IMR-90 (cell line): ENCODE results near the gene TMEM9. TPM values are rescaled to one million over a fixed set of nuclear protein-coding genes. Genes with fewer than 3 reads are reported as not detected.

Experiments
- ATAC-seq: fragments of 200-7000 bp; cut with Tn5 transposase; 2 replicates; pipeline ENCODE4 v1.9.1; 2020; ENCODE audit warnings: low read depth, mild to moderate bottlenecking, moderate library complexity
- BruUV-seq: library from RNA; stranded (reverse); fragments of 400-500 nt; replicated peaks from 2 replicates; lab custom pipeline; 2021; lab: Mats Ljungman, UMichigan
- CTCF ChIA-PET: fragments of 300-600 bp; formaldehyde crosslinking; extraction: SDS; loops from one replicate; lab custom pipeline; 2021; ENCODE audit warnings: antibody characterized with exemption; lab: Yijun Ruan, JAX
- POLR2A ChIA-PET: fragments of 300-600 bp; sonication (Branson Sonifier 250); formaldehyde crosslinking; loops from one replicate; lab custom pipeline; 2022; ENCODE audit warnings: antibody characterized with exemption; ENCODE audit not compliant: unreplicated experiment; lab: Charles Lee
- DNase-seq: peaks from one replicate; pipeline ENCODE4 v3.0.0; 2013
- H2AFZ ChIP-seq: replicated peaks from 2 replicates; pipeline ENCODE3; 2013; ENCODE audit warnings: low read length, mild to moderate bottlenecking; ENCODE audit not compliant: poor library complexity
- H2AK5ac ChIP-seq: 2 replicates; pipeline ENCODE4 v1.6.1; 2013; ENCODE audit warnings: low read depth, low read length, inconsistent platforms
- H2AK9ac ChIP-seq: replicated peaks from 2 replicates; pipeline ENCODE3; 2013; ENCODE audit warnings: mild to moderate bottlenecking, low read depth, low read length, moderate library complexity; ENCODE audit not compliant: poor library complexity
- H2BK120ac ChIP-seq: 2 replicates; pipeline ENCODE4 v1.6.1; 2013; ENCODE audit warnings: low read depth, low read length, inconsistent platforms
- H2BK15ac ChIP-seq: 3 replicates; pipeline ENCODE4 v1.6.1; 2013; ENCODE audit warnings: low read depth, low read length, inconsistent platforms
- H2BK20ac ChIP-seq: 2 replicates; pipeline ENCODE4 v1.6.1; 2013; ENCODE audit warnings: low read depth, mild to moderate bottlenecking, inconsistent platforms, low read length, moderate library complexity
- H2BK5ac ChIP-seq: 2 replicates; pipeline ENCODE4 v1.6.1; 2013; ENCODE audit warnings: mild to moderate bottlenecking, low read depth, low read length, inconsistent platforms; ENCODE audit not compliant: poor library complexity, severe bottlenecking
- H3K14ac ChIP-seq: replicated peaks from 2 replicates; pipeline ENCODE4 v1.6.1; 2013; ENCODE audit warnings: low read depth, low read length, inconsistent platforms
- H3K18ac ChIP-seq: 2 replicates; pipeline ENCODE4 v1.6.1; 2013; ENCODE audit warnings: low read depth, low read length, control low read depth
- H3K23ac ChIP-seq: 2 replicates; pipeline ENCODE4 v1.6.1; 2013; ENCODE audit warnings: low read depth, low read length, inconsistent platforms
- H3K27ac ChIP-seq: 2 replicates; pipeline ENCODE4 v1.5.1; 2013; ENCODE audit warnings: mild to moderate bottlenecking, control low read depth, low read length; ENCODE audit not compliant: insufficient read depth
- H3K27me3 ChIP-seq: 2 replicates; pipeline ENCODE4 v1.6.1; 2013; ENCODE audit warnings: low read length; ENCODE audit not compliant: control insufficient read depth, insufficient read depth
- H3K36me3 ChIP-seq: 2 replicates; pipeline ENCODE4 v1.6.1; 2013; ENCODE audit warnings: low read length, mixed read lengths; ENCODE audit not compliant: control insufficient read depth, insufficient read depth
- H3K4ac ChIP-seq: 2 replicates; pipeline ENCODE4 v1.6.1; 2013; ENCODE audit warnings: low read depth, low read length, inconsistent platforms
- H3K4me1 ChIP-seq: 2 replicates; pipeline ENCODE4 v1.6.1; 2013; ENCODE audit warnings: low read length, mixed read lengths; ENCODE audit not compliant: control insufficient read depth, insufficient read depth
- H3K4me2 ChIP-seq: 2 replicates; pipeline ENCODE4 v1.6.1; 2013; ENCODE audit warnings: low read depth, mild to moderate bottlenecking, control low read depth, low read length, moderate library complexity
- H3K4me3 ChIP-seq: 2 replicates; pipeline ENCODE4 v1.5.1; 2013; ENCODE audit warnings: low read depth, mild to moderate bottlenecking, control low read depth, low read length, moderate library complexity; ENCODE audit not compliant: insufficient read depth
- H3K56ac ChIP-seq: 2 replicates; pipeline ENCODE4 v1.6.1; 2013; ENCODE audit warnings: low read length, inconsistent platforms; ENCODE audit not compliant: insufficient read depth; ENCODE audit errors: extremely low read depth
- H3K79me1 ChIP-seq, 2 experiments: 2 replicates each; pipeline ENCODE4 v1.6.1; 2013; ENCODE audit warnings: low read length in 2 of 2, inconsistent platforms in 1 of 2, low read depth in 1 of 2
- H3K9ac ChIP-seq: 2 replicates; pipeline ENCODE4 v1.6.1; 2013; ENCODE audit warnings: low read depth, low read length, control low read depth
- H3K9me1 ChIP-seq: 2 replicates; pipeline ENCODE4 v1.6.1; 2013; ENCODE audit warnings: low read length, inconsistent platforms; ENCODE audit not compliant: insufficient read depth
- H3K9me3 ChIP-seq: 2 replicates; pipeline ENCODE4 v1.6.1; 2013; ENCODE audit warnings: low read length; ENCODE audit not compliant: control insufficient read depth, insufficient read depth
- H4K20me1 ChIP-seq: 2 replicates; pipeline ENCODE4 v1.6.1; 2013; ENCODE audit warnings: low read length, inconsistent platforms; ENCODE audit not compliant: insufficient read depth
- H4K5ac ChIP-seq: 2 replicates; pipeline ENCODE4 v1.6.1; 2013; ENCODE audit warnings: mild to moderate bottlenecking, low read depth, low read length, control low read depth
- H4K8ac ChIP-seq, 2 experiments: 2 replicates each; pipeline ENCODE4 v1.6.1; 2013; ENCODE audit warnings: low read depth in 2 of 2, low read length in 2 of 2, control low read depth in 1 of 2, inconsistent platforms in 1 of 2
- H4K91ac ChIP-seq: 2 replicates; pipeline ENCODE4 v1.6.1; 2013; ENCODE audit warnings: low read depth, low read length, inconsistent platforms; ENCODE audit not compliant: insufficient read depth
- BHLHE40 ChIP-seq: fragments of 150-350 bp; IDR thresholded peaks from 2 replicates; pipeline ENCODE4 v1.6.1; 2016; ENCODE audit warnings: mild to moderate bottlenecking, low read depth, low read length
- CEBPB ChIP-seq: IDR thresholded peaks from 2 replicates; pipeline ENCODE4 v1.6.1; 2012; ENCODE audit warnings: low read depth, low read length, improper control_type of control experiment
- CHD1 ChIP-seq: IDR thresholded peaks from 2 replicates; pipeline ENCODE4 v1.6.1; 2012; ENCODE audit warnings: low read depth, low read length, improper control_type of control experiment
- FOS ChIP-seq: fragments of 150-350 bp; IDR thresholded peaks from 2 replicates; pipeline ENCODE4 v1.6.1; 2016; ENCODE audit warnings: low read depth, low read length
- MAFK ChIP-seq: IDR thresholded peaks from 2 replicates; pipeline ENCODE4 v1.6.1; 2012; ENCODE audit warnings: low read depth, low read length, improper control_type of control experiment
- MAZ ChIP-seq: IDR thresholded peaks from 2 replicates; pipeline ENCODE4 v1.6.1; 2012; ENCODE audit warnings: low read depth, mild to moderate bottlenecking, low read length, improper control_type of control experiment, moderate library complexity, borderline replicate concordance
- MXI1 ChIP-seq: IDR thresholded peaks from 2 replicates; pipeline ENCODE4 v1.6.1; 2012; ENCODE audit warnings: low read depth, mild to moderate bottlenecking, low read length, moderate library complexity, borderline replicate concordance
- NFE2L2 ChIP-seq: fragments of 150-350 bp; IDR thresholded peaks from 2 replicates; pipeline ENCODE4 v1.6.1; 2016; ENCODE audit warnings: low read depth, mild to moderate bottlenecking, low read length
- POLR2A ChIP-seq: IDR thresholded peaks from 2 replicates; pipeline ENCODE4 v1.6.1; 2012; ENCODE audit warnings: mild to moderate bottlenecking, low read depth, low read length
- RAD21 ChIP-seq: IDR thresholded peaks from 2 replicates; pipeline ENCODE4 v1.6.1; 2012; ENCODE audit warnings: low read length, improper control_type of control experiment
- RCOR1 ChIP-seq: IDR thresholded peaks from 2 replicates; pipeline ENCODE4 v1.6.1; 2012; ENCODE audit warnings: mild to moderate bottlenecking, low read length, improper control_type of control experiment; ENCODE audit not compliant: insufficient replicate concordance
- RFX5 ChIP-seq: IDR thresholded peaks from 2 replicates; pipeline ENCODE4 v1.8.0; 2012; ENCODE audit warnings: low read depth, mild to moderate bottlenecking, low read length, moderate library complexity
- SMC3 ChIP-seq: fragments of 150-350 bp; IDR thresholded peaks from 2 replicates; pipeline ENCODE4 v1.6.1; 2016; ENCODE audit warnings: low read depth, mild to moderate bottlenecking, antibody characterized with exemption, low read length, moderate library complexity
- dilution Hi-C: fragments of 300-500 bp; cut with HindIII; formaldehyde crosslinking; loops from one replicate; pipeline ENCODE4 v1.14.3; 2018; ENCODE audit warnings: low sequenced_read_pairs; ENCODE audit not compliant: unreplicated experiment
- in situ Hi-C: fragments of 300-500 bp; cut with MboI; formaldehyde crosslinking; loops from 3 replicates; pipeline ENCODE4 v1.14.3; 2019; ENCODE audit warnings: low sequenced_read_pairs, inconsistent platforms, mixed read lengths
- intact Hi-C: fragments of 100-400 bp; cut with micrococcal nuclease; formaldehyde crosslinking; loops from 2 replicates; pipeline ENCODE4 v1.10.0; 2022
- polyA plus RNA-seq, 3 experiments: library from polyadenylated mRNA; depleted of rRNA; stranded (reverse); fragments of >200 nt; gene quantifications; 2 replicates each; pipeline ENCODE4 v1.2.3, GENCODE V29; 2012; ENCODE audit warnings: low replicate concordance in 1 of 3
- total RNA-seq: library from RNA; depleted of rRNA; stranded (reverse); fragments of >200 nt; gene quantifications from 2 replicates; pipeline ENCODE4 v1.2.3, GENCODE V29; 2012
- TF ChIP-seq, protein P1 (sequence below): conservative IDR thresholded peaks from 2 replicates; pipeline ENCODE4 v1.5.1; 2012; ENCODE audit warnings: mild to moderate bottlenecking, low read depth, low read length, improper control_type of control experiment
- TF ChIP-seq, protein P2 (sequence below): fragments of 150-350 bp; IDR thresholded peaks from 2 replicates; pipeline ENCODE4 v1.6.1; 2017; ENCODE audit warnings: mild to moderate bottlenecking, antibody characterized with exemption, low read length, low read depth
- TF ChIP-seq, protein P3 (sequence below): fragments of 150-350 bp; IDR thresholded peaks from 2 replicates; pipeline ENCODE4 v1.6.1; 2016; ENCODE audit warnings: low read depth, mild to moderate bottlenecking, low read length, moderate library complexity, borderline replicate concordance

Gene TMEM9
- total and polyA plus RNA-seq, 2 of the 4 experiments (the other 2 are of a cell fraction) = 76.7 to 107 TPM

DNA sequence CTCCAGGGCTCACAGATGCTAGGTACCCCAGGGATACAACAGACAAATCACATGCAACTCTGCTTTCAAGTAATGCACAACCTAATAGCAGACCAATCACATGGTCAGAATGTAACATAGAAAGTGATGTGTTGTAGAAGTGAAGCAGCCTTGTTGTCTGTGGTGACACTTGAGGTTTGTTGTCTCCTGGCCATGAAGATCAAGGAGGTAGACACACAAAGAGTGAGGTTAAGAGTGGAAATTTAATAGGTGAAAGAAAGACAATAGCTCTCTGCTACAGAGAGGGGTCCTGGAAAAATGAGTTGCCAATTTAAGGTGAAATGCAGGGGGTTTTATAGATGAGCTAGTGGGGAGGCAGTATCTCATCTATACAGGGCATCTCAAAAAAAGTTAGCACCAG, 2.5 kb upstream of the TMEM9 start:
- no peak overlapping the region for H2AK5ac ChIP-seq
- no peak for TF ChIP-seq BHLHE40
- TF ChIP-seq FOS = no peak
- no peak for TF ChIP-seq RCOR1
- TF ChIP-seq RFX5 = no peak
- TF ChIP-seq, protein P1, sequence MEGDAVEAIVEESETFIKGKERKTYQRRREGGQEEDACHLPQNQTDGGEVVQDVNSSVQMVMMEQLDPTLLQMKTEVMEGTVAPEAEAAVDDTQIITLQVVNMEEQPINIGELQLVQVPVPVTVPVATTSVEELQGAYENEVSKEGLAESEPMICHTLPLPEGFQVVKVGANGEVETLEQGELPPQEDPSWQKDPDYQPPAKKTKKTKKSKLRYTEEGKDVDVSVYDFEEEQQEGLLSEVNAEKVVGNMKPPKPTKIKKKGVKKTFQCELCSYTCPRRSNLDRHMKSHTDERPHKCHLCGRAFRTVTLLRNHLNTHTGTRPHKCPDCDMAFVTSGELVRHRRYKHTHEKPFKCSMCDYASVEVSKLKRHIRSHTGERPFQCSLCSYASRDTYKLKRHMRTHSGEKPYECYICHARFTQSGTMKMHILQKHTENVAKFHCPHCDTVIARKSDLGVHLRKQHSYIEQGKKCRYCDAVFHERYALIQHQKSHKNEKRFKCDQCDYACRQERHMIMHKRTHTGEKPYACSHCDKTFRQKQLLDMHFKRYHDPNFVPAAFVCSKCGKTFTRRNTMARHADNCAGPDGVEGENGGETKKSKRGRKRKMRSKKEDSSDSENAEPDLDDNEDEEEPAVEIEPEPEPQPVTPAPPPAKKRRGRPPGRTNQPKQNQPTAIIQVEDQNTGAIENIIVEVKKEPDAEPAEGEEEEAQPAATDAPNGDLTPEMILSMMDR = no peak
- no peak for TF ChIP-seq SMC3
- no peak for TF ChIP-seq POLR2A
- TF ChIP-seq MXI1 = no peak
- TF ChIP-seq CHD1 = no peak
- TF ChIP-seq NFE2L2 = no peak
- no peak for TF ChIP-seq MAZ
- TF ChIP-seq MAFK = no peak
- TF ChIP-seq CEBPB = no peak
- TF ChIP-seq, protein P2, sequence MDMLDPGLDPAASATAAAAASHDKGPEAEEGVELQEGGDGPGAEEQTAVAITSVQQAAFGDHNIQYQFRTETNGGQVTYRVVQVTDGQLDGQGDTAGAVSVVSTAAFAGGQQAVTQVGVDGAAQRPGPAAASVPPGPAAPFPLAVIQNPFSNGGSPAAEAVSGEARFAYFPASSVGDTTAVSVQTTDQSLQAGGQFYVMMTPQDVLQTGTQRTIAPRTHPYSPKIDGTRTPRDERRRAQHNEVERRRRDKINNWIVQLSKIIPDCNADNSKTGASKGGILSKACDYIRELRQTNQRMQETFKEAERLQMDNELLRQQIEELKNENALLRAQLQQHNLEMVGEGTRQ = no peak
- no peak for TF ChIP-seq RAD21
- TF ChIP-seq, protein P3, sequence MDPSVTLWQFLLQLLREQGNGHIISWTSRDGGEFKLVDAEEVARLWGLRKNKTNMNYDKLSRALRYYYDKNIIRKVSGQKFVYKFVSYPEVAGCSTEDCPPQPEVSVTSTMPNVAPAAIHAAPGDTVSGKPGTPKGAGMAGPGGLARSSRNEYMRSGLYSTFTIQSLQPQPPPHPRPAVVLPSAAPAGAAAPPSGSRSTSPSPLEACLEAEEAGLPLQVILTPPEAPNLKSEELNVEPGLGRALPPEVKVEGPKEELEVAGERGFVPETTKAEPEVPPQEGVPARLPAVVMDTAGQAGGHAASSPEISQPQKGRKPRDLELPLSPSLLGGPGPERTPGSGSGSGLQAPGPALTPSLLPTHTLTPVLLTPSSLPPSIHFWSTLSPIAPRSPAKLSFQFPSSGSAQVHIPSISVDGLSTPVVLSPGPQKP = no peak
- H4K8ac ChIP-seq = no peak overlapping the region
- H2AK9ac ChIP-seq = no peak overlapping the region
- dilution Hi-C loops (no loop called here), in situ Hi-C loops (no loop called here), intact Hi-C loops (no loop called here)
- DNase-seq = no peak
- H3K4me2 ChIP-seq = no peak overlapping the region
- H3K4me1 ChIP-seq = no peaks in the 10 kb centered on the region
- no peak overlapping the region for H2BK15ac ChIP-seq
- peaks cover 2% of the 10 kb centered on the region for H3K36me3 ChIP-seq
- H3K14ac ChIP-seq = no peak overlapping the region
- no peaks in the 10 kb centered on the region for H4K20me1 ChIP-seq
- H4K91ac ChIP-seq = no peak overlapping the region
- H3K9me1 ChIP-seq = peaks cover 9% of the 10 kb centered on the region; the same call in 1 of the 2 replicates
- no peak overlapping the region for H3K4ac ChIP-seq
- H3K56ac ChIP-seq = no peak overlapping the region
- peaks cover 15 to 19% of the 10 kb centered on the region in 2 experiments; a peak in 3 of 4 replicates for H3K79me1 ChIP-seq
- no peak overlapping the region for H3K27ac ChIP-seq
- H4K5ac ChIP-seq = no peak overlapping the region
- H3K9ac ChIP-seq = no peak overlapping the region
- no peak overlapping the region for H2BK20ac ChIP-seq
- H2BK5ac ChIP-seq = no peak overlapping the region
- H3K4me3 ChIP-seq = no peak overlapping the region
- H3K9me3 ChIP-seq = no peaks in the 10 kb centered on the region
- H3K23ac ChIP-seq = no peak overlapping the region
- POLR2A ChIA-PET = no interaction called here
- ATAC-seq = no peak
- no peak overlapping the region for H3K18ac ChIP-seq
- H3K27me3 ChIP-seq = peaks cover 23% of the 10 kb centered on the region
- no peak overlapping the region for H2BK120ac ChIP-seq
- BruUV-seq = no TSS peak
- CTCF ChIA-PET = no interaction called here
- H2AFZ ChIP-seq = no peak overlapping the region
